ENCODE data around the gene MRPS6. TPM values are rescaled to one million over a fixed set of nuclear protein-coding genes. Genes with fewer than 3 reads are reported as not detected.

MRPS6 gene
- total RNA-seq, 4 donors from 2014 or later, result 19.5 to 44.0 (median 40.9) TPM

DNA sequence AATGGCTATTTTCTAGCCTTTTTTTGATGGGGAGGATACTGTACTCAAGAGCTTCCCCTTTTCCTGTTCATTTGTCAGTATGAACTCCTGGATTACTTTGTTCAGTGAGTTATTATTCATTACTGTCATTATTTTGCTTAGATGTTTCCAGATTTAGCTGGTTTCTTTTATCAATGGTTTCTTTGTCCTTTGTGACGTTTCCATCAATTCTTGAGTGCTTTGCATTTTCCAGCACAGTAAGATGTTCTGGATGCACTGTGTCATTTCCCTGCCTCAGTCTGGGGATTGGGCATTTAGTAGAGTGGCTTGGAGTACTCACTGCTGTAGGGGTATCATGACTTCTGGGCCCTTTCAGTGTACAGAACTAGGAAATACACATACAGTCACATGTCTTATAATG is 34.2 kb downstream of the MRPS6 start:
- H3K4me1 ChIP-seq, result peaks cover 3 to 31% (median 20%) of the 10 kb centered on the region in 4 donors
- DNase-seq (ENCODE audit: extremely low spot score), result no peak
- no peaks in the 10 kb centered on the region for H3K9me3 ChIP-seq
- WGBS, result 100% methylated on average over 1 of the region's 1 CpG
- H3K36me3 ChIP-seq, result no peaks in the 10 kb centered on the region
- no peak overlapping the region for H3K4me3 ChIP-seq
- intact Hi-C loops (cut with DNase I), result no loop called here
- no peak overlapping the region for H3K27ac ChIP-seq (replicated peaks in 1 of 4)
- no peaks in the 10 kb centered on the region for H3K27me3 ChIP-seq
- TF ChIP-seq CTCF (IDR thresholded peaks at IDR 0.05) (no peak), EP300 (IDR thresholded peaks at IDR 0.05) (no peak), POLR2A (IDR thresholded peaks at IDR 0.05; ENCODE audit: low read depth) (no peak), POLR2AphosphoS5 (IDR thresholded peaks at IDR 0.05) (no peak)

DNA sequence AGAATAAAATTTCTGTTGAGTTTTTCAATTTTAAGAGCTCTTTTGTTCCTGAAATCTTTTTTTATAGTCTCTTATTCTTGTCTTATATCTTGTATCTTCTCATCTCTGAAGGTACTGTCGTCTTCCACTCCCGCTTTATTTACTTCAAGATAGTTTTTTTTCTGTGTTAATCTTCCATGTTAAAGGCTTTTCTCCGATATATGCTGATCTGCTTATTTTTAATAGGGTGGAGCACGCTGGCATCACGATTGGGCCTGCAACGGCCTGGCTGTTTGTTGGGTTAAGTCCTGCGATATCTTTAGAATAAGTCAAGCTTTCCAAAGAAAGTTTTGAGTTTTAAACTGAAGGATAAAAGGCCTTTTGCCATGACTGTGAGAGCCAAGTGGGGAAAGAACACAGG is 35.7 kb downstream of the MRPS6 start:
- DNase-seq (ENCODE audit: extremely low spot score), result no peak
- 90% methylated on average over 7 of the region's 7 CpGs for whole genome bisulfite sequencing
- Histone ChIP-seq H3K36me3 (no peaks in the 10 kb centered on the region), H3K9me3 (no peaks in the 10 kb centered on the region), H3K27me3 (no peaks in the 10 kb centered on the region), H3K4me3 (no peak overlapping the region), H3K27ac (replicated peaks in 1 of 4) (no peak overlapping the region), H3K4me1 (peaks cover 3 to 31% (median 22%) of the 10 kb centered on the region in 4 donors)
- intact Hi-C loops (cut with DNase I), result no loop called here
- TF ChIP-seq POLR2AphosphoS5 (IDR thresholded peaks at IDR 0.05) (no peak), CTCF (IDR thresholded peaks at IDR 0.05) (no peak), EP300 (IDR thresholded peaks at IDR 0.05) (no peak), POLR2A (IDR thresholded peaks at IDR 0.05; ENCODE audit: low read depth) (no peak)

DNA sequence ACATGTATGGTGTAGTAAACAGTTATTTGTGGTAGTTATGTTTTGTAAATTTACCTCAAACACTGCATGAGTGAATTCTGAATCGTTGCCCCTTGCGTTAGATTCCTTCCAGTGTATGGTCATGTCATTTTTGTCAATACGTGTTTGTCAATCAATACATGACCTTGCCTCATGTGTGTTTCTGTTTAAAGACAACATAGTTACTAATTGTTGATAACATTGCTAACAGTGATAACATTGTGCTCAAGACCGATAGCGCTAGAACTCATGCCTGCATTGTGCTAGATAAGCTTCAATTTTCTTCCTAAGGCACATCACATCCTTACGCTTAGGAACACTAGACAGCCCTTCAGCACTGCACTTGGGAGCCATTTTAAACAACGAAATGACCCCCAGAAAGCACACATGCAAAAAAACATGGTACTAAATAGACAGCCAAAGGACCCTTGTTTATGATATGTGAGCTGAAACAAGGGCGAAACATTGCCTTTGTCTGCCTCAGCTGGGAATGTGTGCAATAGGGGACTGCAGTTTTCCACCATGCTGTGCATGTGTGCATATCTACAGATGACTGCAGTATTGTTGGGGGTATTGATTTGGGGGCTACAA is 37.3 kb downstream of the MRPS6 start:
- H3K27me3 ChIP-seq, result no peaks in the 10 kb centered on the region
- no peaks in the 10 kb centered on the region for H3K36me3 ChIP-seq
- no peak overlapping the region for H3K4me3 ChIP-seq
- TF ChIP-seq POLR2A (IDR thresholded peaks at IDR 0.05; ENCODE audit: low read depth) (no peak), CTCF (IDR thresholded peaks at IDR 0.05) (no peak), POLR2AphosphoS5 (IDR thresholded peaks at IDR 0.05) (no peak), EP300 (IDR thresholded peaks at IDR 0.05) (no peak)
- H3K9me3 ChIP-seq, result no peaks in the 10 kb centered on the region
- 90% methylated on average over 8 of the region's 8 CpGs for WGBS
- peaks cover 4 to 22% (median 11%) of the 10 kb centered on the region in 4 donors for H3K4me1 ChIP-seq
- no peak overlapping the region for H3K27ac ChIP-seq (replicated peaks in 1 of 4)
- DNase-seq (ENCODE audit: extremely low spot score), result no peak
- intact Hi-C loops (cut with DNase I), result no loop called here

- WGBS, result 94% methylated on average over 6 of the region's 6 CpGs
- Histone ChIP-seq H3K4me1 (peaks cover 4 to 10% (median 9%) of the 10 kb centered on the region in 4 donors), H3K4me3 (no peak overlapping the region), H3K27me3 (no peaks in the 10 kb centered on the region), H3K9me3 (no peaks in the 10 kb centered on the region), H3K27ac (replicated peaks in 1 of 4) (no peak overlapping the region), H3K36me3 (no peaks in the 10 kb centered on the region)
- no peak for DNase-seq (ENCODE audit: extremely low spot score)
- intact Hi-C loops (cut with DNase I), result no loop called here
- TF ChIP-seq CTCF (IDR thresholded peaks at IDR 0.05) (no peak), POLR2A (IDR thresholded peaks at IDR 0.05; ENCODE audit: low read depth) (no peak), EP300 (IDR thresholded peaks at IDR 0.05) (no peak), POLR2AphosphoS5 (IDR thresholded peaks at IDR 0.05) (no peak)
These were observed 39.1 kb downstream of the MRPS6 start for GRCh38 chr21:34112316-34113033.

Data from esophagus muscularis mucosa (tissue), 4 donors.